Smooth muscle cell (in vitro differentiated cells): ENCODE results near the gene PPCDC. TPM values are rescaled to one million over a fixed set of nuclear protein-coding genes. Genes with fewer than 3 reads are reported as not detected.

ENCODE experiments used
- DNase-seq: peaks from one replicate; lab custom pipeline; 2025; ENCODE audit not compliant: unreplicated experiment; lab: John Stamatoyannopoulos, UW
- H2AFZ ChIP-seq: fragments of 200-600 bp; sonication (generic); 2 replicates; pipeline ENCODE4 v1.6.0; 2016; ENCODE audit warnings: antibody characterized with exemption, low read depth, mild to moderate bottlenecking
- H3F3A ChIP-seq: fragments of 200-600 bp; sonication (generic); 2 replicates; pipeline ENCODE4 v1.6.0; 2017; ENCODE audit warnings: antibody characterized with exemption, low read depth
- H3K27ac ChIP-seq: fragments of 200-600 bp; sonication (generic); 2 replicates; pipeline ENCODE4 v1.5.1; 2016; ENCODE audit warnings: low read depth, mild to moderate bottlenecking
- H3K27me3 ChIP-seq: fragments of 200-600 bp; sonication (generic); 2 replicates; pipeline ENCODE4 v1.6.1; 2016; ENCODE audit warnings: low read depth, mild to moderate bottlenecking
- H3K36me3 ChIP-seq: fragments of 200-600 bp; sonication (generic); 2 replicates; pipeline ENCODE4 v1.5.1; 2016; ENCODE audit warnings: low read depth
- H3K4me1 ChIP-seq: fragments of 200-600 bp; sonication (generic); 2 replicates; pipeline ENCODE4 v1.5.1; 2016; ENCODE audit warnings: low read depth
- H3K4me2 ChIP-seq: fragments of 200-600 bp; sonication (generic); 2 replicates; pipeline ENCODE4 v1.6.0; 2016; ENCODE audit warnings: mild to moderate bottlenecking
- H3K4me3 ChIP-seq: fragments of 200-600 bp; sonication (generic); 2 replicates; pipeline ENCODE4 v1.5.1; 2016; ENCODE audit warnings: mild to moderate bottlenecking
- H3K79me2 ChIP-seq: fragments of 200-600 bp; sonication (generic); 2 replicates; pipeline ENCODE4 v1.6.0; 2016; ENCODE audit warnings: low read depth, mild to moderate bottlenecking
- H3K9ac ChIP-seq: fragments of 200-600 bp; sonication (generic); 2 replicates; pipeline ENCODE4 v1.6.0; 2016; ENCODE audit warnings: low read depth
- H3K9me3 ChIP-seq: fragments of 200-600 bp; sonication (generic); replicated peaks from 2 replicates; pipeline ENCODE4 v1.5.1; 2016; ENCODE audit warnings: low read depth
- H4K20me1 ChIP-seq: fragments of 200-600 bp; sonication (generic); 2 replicates; pipeline ENCODE4 v1.6.0; 2016; ENCODE audit warnings: low read depth
- WGBS: methylation state at CpG from one replicate; pipeline ENCODE4 v1.1.7; 2016; ENCODE audit warnings: low lambda C conversion rate; 5-methylcytosine and 5-hydroxymethylcytosine counted together
- polyA plus RNA-seq: library from polyadenylated mRNA; unstranded; fragments of >200 nt; fragmentation: Nextera tagmentation; extraction: Ambion mirVana; gene quantifications from 2 replicates; pipeline ENCODE4 v1.2.1, GENCODE V29; 2016
- total RNA-seq: library from RNA; depleted of rRNA; stranded (reverse); fragments of >200 nt; gene quantifications from 2 replicates; pipeline ENCODE4 v1.2.3, GENCODE V29; 2014
- TF ChIP-seq, protein P1 (sequence below): fragments of 200-600 bp; sonication (generic); IDR thresholded peaks from 2 replicates; pipeline ENCODE4 v1.5.1; 2017; ENCODE audit warnings: borderline replicate concordance, mild to moderate bottlenecking, antibody characterized with exemption; ENCODE audit not compliant: insufficient read depth, poor library complexity, severe bottlenecking

PPCDC gene
- total and polyA plus RNA-seq, 2 experiments from 2014 or later, result 7.8 to 33.7 TPM

DNA sequence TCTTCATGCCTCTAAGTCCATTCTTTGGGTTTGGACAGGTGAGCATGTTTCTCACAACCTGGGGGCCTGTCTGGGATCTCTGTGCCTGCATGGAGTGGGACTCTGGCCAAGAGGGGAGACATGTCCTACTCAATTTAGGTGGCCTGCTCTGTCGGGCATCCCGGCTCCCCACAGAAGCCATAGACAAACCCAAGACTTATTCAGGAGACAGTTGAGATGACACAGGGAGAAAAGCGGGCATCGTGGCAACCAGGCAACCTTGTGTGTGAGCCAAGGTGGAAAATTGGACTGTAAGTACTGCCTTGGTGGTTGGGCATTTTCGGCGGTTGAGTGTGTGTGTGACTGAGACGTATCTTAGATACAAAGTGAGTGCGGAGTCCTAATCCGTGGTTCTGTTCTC is 40.5 kb downstream of the PPCDC start:
- Histone ChIP-seq H3K4me3 (no peak overlapping the region), H4K20me1 (no peaks in the 10 kb centered on the region), H3K36me3 (no peaks in the 10 kb centered on the region), H3K27ac (no peak overlapping the region), H3K79me2 (no peaks in the 10 kb centered on the region), H3K4me1 (peaks cover 5% of the 10 kb centered on the region), H2AFZ (no peak overlapping the region), H3K9me3 (peaks cover 8% of the 10 kb centered on the region), H3K4me2 (no peak overlapping the region), H3K9ac (no peak overlapping the region), H3F3A (no peaks in the 10 kb centered on the region), H3K27me3 (no peaks in the 10 kb centered on the region)
- TF ChIP-seq, protein P1, sequence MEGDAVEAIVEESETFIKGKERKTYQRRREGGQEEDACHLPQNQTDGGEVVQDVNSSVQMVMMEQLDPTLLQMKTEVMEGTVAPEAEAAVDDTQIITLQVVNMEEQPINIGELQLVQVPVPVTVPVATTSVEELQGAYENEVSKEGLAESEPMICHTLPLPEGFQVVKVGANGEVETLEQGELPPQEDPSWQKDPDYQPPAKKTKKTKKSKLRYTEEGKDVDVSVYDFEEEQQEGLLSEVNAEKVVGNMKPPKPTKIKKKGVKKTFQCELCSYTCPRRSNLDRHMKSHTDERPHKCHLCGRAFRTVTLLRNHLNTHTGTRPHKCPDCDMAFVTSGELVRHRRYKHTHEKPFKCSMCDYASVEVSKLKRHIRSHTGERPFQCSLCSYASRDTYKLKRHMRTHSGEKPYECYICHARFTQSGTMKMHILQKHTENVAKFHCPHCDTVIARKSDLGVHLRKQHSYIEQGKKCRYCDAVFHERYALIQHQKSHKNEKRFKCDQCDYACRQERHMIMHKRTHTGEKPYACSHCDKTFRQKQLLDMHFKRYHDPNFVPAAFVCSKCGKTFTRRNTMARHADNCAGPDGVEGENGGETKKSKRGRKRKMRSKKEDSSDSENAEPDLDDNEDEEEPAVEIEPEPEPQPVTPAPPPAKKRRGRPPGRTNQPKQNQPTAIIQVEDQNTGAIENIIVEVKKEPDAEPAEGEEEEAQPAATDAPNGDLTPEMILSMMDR, result no peak
- DNase-seq, result no peak
- 96% methylated on average over 9 of the region's 9 CpGs for WGBS

DNA sequence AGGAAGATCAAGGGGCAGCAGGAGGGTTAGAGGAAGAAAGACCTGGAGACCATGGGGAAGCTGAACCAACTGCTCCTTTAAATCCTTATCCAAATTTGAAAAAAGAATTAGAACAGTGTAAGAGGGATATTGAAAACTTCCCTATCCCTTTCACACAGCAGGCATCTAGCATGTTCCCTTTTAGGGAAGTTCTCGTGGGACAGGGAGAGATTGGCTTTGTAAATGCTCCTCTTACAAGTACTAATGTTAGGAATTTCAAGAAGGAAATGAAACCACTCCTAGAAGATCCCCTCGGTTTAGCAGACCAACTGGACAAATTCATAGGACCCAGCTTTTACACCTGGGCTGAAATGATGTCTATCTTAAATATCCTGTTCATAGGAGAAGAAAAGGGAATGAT is 41.5 kb downstream of the PPCDC start:
- no peak overlapping the region for H3K4me2 ChIP-seq
- WGBS, result 75% methylated on average over 2 of the region's 2 CpGs
- DNase-seq, result no peak
- H3F3A ChIP-seq, result no peaks in the 10 kb centered on the region
- TF ChIP-seq, protein P1, result no peak
- H3K4me1 ChIP-seq, result peaks cover 5% of the 10 kb centered on the region
- no peaks in the 10 kb centered on the region for H3K27me3 ChIP-seq
- peaks cover 8% of the 10 kb centered on the region for H3K9me3 ChIP-seq
- no peak overlapping the region for H3K27ac ChIP-seq
- H2AFZ ChIP-seq, result no peak overlapping the region
- H3K79me2 ChIP-seq, result no peaks in the 10 kb centered on the region
- H3K4me3 ChIP-seq, result no peak overlapping the region
- no peaks in the 10 kb centered on the region for H3K36me3 ChIP-seq
- no peak overlapping the region for H3K9ac ChIP-seq
- no peaks in the 10 kb centered on the region for H4K20me1 ChIP-seq

DNA sequence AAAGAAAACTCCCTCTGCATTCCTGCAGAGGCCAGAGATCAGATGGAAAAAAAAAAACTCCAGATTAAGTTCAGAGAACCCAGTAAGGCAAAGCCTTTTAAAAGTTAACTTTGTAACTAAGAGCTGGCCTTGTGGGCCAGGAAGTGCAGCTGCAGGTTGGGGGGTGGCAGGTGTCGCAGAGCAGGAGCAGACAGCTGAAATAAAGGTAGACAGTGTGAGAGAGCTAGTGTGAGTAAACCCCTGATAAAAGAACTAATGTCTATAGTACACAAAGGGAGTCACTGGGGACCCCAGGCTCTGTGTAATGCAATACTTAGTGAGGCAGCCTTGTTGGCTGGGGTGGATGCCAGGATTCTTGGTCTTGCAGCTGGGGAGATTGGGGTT is 42.1 kb downstream of the PPCDC start:
- no peak overlapping the region for H3K4me3 ChIP-seq
- TF ChIP-seq, protein P1, result no peak
- no peak overlapping the region for H2AFZ ChIP-seq
- no peaks in the 10 kb centered on the region for H4K20me1 ChIP-seq
- no peak overlapping the region for H3K9ac ChIP-seq
- peaks cover 8% of the 10 kb centered on the region for H3K9me3 ChIP-seq
- no peak overlapping the region for H3K4me2 ChIP-seq
- no peak overlapping the region for H3K27ac ChIP-seq
- no peaks in the 10 kb centered on the region for H3K36me3 ChIP-seq
- 100% methylated on average over 1 of the region's 1 CpG for WGBS
- no peaks in the 10 kb centered on the region for H3K79me2 ChIP-seq
- H3K27me3 ChIP-seq, result no peaks in the 10 kb centered on the region
- no peak for DNase-seq
- no peaks in the 10 kb centered on the region for H3F3A ChIP-seq
- peaks cover 5% of the 10 kb centered on the region for H3K4me1 ChIP-seq

DNA sequence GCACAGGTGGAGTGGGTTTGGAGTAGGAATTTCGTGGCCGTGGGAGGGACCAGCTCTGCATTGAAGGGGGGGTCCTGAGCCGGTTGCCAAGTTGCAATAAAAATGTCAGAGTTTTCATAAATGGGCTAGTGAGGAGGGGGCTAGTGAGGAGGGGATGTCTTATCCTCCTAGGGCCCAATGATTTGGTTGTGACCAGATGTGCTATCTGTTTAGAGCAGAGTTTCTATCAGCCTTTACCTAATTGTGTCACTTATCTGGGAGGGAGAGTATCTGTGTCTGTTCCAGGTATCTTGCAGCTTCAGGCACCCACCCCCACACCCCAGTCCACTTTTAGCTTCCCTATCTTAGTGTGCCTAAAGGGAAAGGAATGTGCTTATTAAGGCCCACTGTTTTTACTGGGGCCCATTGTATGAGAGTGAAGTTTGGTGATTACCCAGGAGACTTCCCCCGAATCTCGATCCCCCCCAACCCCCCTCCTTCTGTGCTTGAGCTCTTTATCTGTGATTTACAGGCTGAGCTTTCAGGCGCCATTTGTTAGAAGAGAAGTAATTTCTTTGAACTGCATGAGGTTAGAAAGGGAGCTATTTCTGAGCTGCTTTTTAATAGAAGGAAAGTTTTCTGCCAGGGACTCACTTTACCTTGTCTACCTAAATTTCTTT is 42.6 kb downstream of the PPCDC start:
- H4K20me1 ChIP-seq, result no peaks in the 10 kb centered on the region
- WGBS, result 93% methylated on average over 6 of the region's 6 CpGs
- H2AFZ ChIP-seq, result no peak overlapping the region
- H3F3A ChIP-seq, result no peaks in the 10 kb centered on the region
- no peaks in the 10 kb centered on the region for H3K27me3 ChIP-seq
- no peaks in the 10 kb centered on the region for H3K79me2 ChIP-seq
- no peak overlapping the region for H3K27ac ChIP-seq
- TF ChIP-seq, protein P1, result no peak
- no peak overlapping the region for H3K4me3 ChIP-seq
- no peak overlapping the region for H3K4me2 ChIP-seq
- H3K9me3 ChIP-seq, result peaks cover 8% of the 10 kb centered on the region
- no peak overlapping the region for H3K9ac ChIP-seq
- peaks cover 3% of the 10 kb centered on the region for H3K4me1 ChIP-seq
- DNase-seq, result no peak
- H3K36me3 ChIP-seq, result no peaks in the 10 kb centered on the region
